Endothelial cell of umbilical vein (primary cell): ENCODE measurements around the gene KIAA2012. TPM values are rescaled to one million over a fixed set of nuclear protein-coding genes. Genes with fewer than 3 reads are reported as not detected.

ENCODE experiments used
- BruUV-seq: library from RNA; stranded (reverse); fragments of 400-500 nt; replicated peaks from 2 replicates; lab custom pipeline; 2021; lab: Mats Ljungman, UMichigan
- CTCF ChIA-PET: fragments of 300-600, 350-600 bp; sonication (Branson Sonifier 250); formaldehyde crosslinking; loops from one replicate; lab custom pipeline; 2021; ENCODE audit warnings: antibody characterized with exemption, inconsistent platforms; lab: Charles Lee
- POLR2A ChIA-PET: fragments of 300-600, 350-600 bp; sonication (Branson Sonifier 250); formaldehyde crosslinking; loops from one replicate; lab custom pipeline; 2021; ENCODE audit warnings: antibody characterized with exemption, inconsistent platforms; lab: Charles Lee
- DNase-seq: peaks from one replicate; pipeline ENCODE4 v3.0.0-alpha.2; 2011; ENCODE audit warnings: low read depth, low spot score
- FAIRE-seq: peaks from 2 replicates; lab custom pipeline; 2011; peaks lifted over from hg19 to GRCh38; lab: Jason Lieb, UNC
- H2AFZ ChIP-seq: 2 replicates; pipeline ENCODE4 v1.6.0; 2012; ENCODE audit warnings: low read depth, low read length, control low read depth, inconsistent platforms
- H3K27ac ChIP-seq: 2 replicates; pipeline ENCODE4 v1.5.1; 2011; ENCODE audit warnings: low read depth, mild to moderate bottlenecking, control low read depth, low read length, moderate library complexity; ENCODE audit not compliant: insufficient read depth
- H3K27me3 ChIP-seq, 2 experiments: 2 replicates each; pipeline versions ENCODE4 v1.6.0 to v1.6.1; 2011; ENCODE audit warnings: low read length in 2 of 2, mixed read lengths in 1 of 2; ENCODE audit not compliant: control insufficient read depth in 2 of 2, insufficient read depth in 2 of 2
- H3K36me3 ChIP-seq, 2 experiments: 2 replicates in 1 of 2; 3 replicates in 1 of 2; pipeline ENCODE4 v1.5.1; 2011; ENCODE audit warnings: low read length in 2 of 2, mild to moderate bottlenecking in 1 of 2, moderate library complexity in 1 of 2; ENCODE audit not compliant: control insufficient read depth in 2 of 2, insufficient read depth in 2 of 2; ENCODE audit errors: extremely low read depth in 1 of 2
- H3K4me1 ChIP-seq: 3 replicates; pipeline ENCODE4 v1.5.1; 2011; ENCODE audit warnings: mild to moderate bottlenecking, low read length; ENCODE audit not compliant: control insufficient read depth, insufficient read depth; ENCODE audit errors: extremely low read depth
- H3K4me2 ChIP-seq: 2 replicates; pipeline ENCODE4 v1.6.1; 2011; ENCODE audit warnings: low read length, control low read depth, mixed read lengths; ENCODE audit not compliant: insufficient read depth
- H3K4me3 ChIP-seq, 3 experiments: fragments of 200-600 bp in 1 of 3; sonication (generic), shearing (Covaris generic) in 1 of 3; replicated peaks in 1 of 3; 2 replicates each; pipeline ENCODE4 v1.5.1; 2011 to 2016; ENCODE audit warnings: control low read depth in 3 of 3, low read length in 3 of 3, mild to moderate bottlenecking in 2 of 3, inconsistent platforms in 1 of 3, low read depth in 1 of 3, moderate library complexity in 1 of 3; ENCODE audit not compliant: insufficient read depth in 1 of 3
- H3K79me2 ChIP-seq: 2 replicates; pipeline ENCODE4 v1.6.0; 2012; ENCODE audit warnings: low read length, inconsistent platforms; ENCODE audit not compliant: control insufficient read depth, insufficient read depth
- H3K9ac ChIP-seq: replicated peaks from 2 replicates; pipeline ENCODE3; 2011; ENCODE audit warnings: low read length, control low read depth; ENCODE audit not compliant: insufficient read depth; ENCODE audit errors: extremely low read depth
- H3K9me1 ChIP-seq: replicated peaks from 3 replicates; pipeline ENCODE4 v1.6.0; 2011; ENCODE audit warnings: mild to moderate bottlenecking, low read length; ENCODE audit not compliant: control insufficient read depth, insufficient read depth; ENCODE audit errors: extremely low read depth
- H3K9me3 ChIP-seq: replicated peaks from 2 replicates; pipeline ENCODE4 v1.5.1; 2012; ENCODE audit warnings: low read length, inconsistent platforms; ENCODE audit not compliant: control insufficient read depth, insufficient read depth
- H4K20me1 ChIP-seq: replicated peaks from 2 replicates; pipeline ENCODE3; 2011; ENCODE audit warnings: mild to moderate bottlenecking, low read length; ENCODE audit not compliant: control insufficient read depth, insufficient read depth; ENCODE audit errors: extremely low read depth
- CTCF ChIP-seq, 2 donors: IDR thresholded peaks; 1 replicate in 1 of 2; 2 replicates in 1 of 2; pipeline ENCODE4 v1.5.1; 2011; ENCODE audit warnings: low read length in 2 of 2, mild to moderate bottlenecking in 2 of 2, moderate library complexity in 2 of 2, control low read depth in 1 of 2, inconsistent platforms in 1 of 2, low read depth in 1 of 2; ENCODE audit not compliant: insufficient read depth in 1 of 2; ENCODE audit errors: extremely low read depth in 1 of 2
- EZH2 ChIP-seq: IDR thresholded peaks from 2 replicates; pipeline ENCODE4 v1.6.1; 2012; ENCODE audit warnings: borderline replicate concordance, low read depth, mild to moderate bottlenecking, moderate library complexity, low read length, inconsistent platforms; ENCODE audit not compliant: severe bottlenecking
- FOS ChIP-seq: IDR thresholded peaks from 2 replicates; pipeline ENCODE4 v1.6.1; 2011; ENCODE audit warnings: mild to moderate bottlenecking, low read length, moderate library complexity, borderline replicate concordance; ENCODE audit not compliant: insufficient read depth
- GATA2 ChIP-seq: IDR thresholded peaks from 2 replicates; pipeline ENCODE4 v1.7.0; 2011; ENCODE audit warnings: low read depth, mild to moderate bottlenecking, moderate library complexity, mixed read lengths, low read length; ENCODE audit not compliant: insufficient read length, insufficient read depth
- JUN ChIP-seq: IDR thresholded peaks from 2 replicates; pipeline ENCODE4 v1.6.1; 2011; ENCODE audit warnings: borderline replicate concordance, low read depth; ENCODE audit not compliant: insufficient read length, insufficient read depth
- MAX ChIP-seq: IDR thresholded peaks from 2 replicates; pipeline ENCODE4 v1.6.1; 2011; ENCODE audit not compliant: insufficient read depth, insufficient read length
- MYC ChIP-seq: IDR thresholded peaks from one replicate; pipeline ENCODE4 v1.6.1; 2011; ENCODE audit warnings: mild to moderate bottlenecking, low read depth, low read length
- POLR2A ChIP-seq: IDR thresholded peaks from 2 replicates; pipeline ENCODE4 v1.6.1; 2012; ENCODE audit warnings: low read depth, mild to moderate bottlenecking, control low read depth, low read length
- POLR2AphosphoS5 ChIP-seq: IDR thresholded peaks from 2 replicates; pipeline ENCODE4 v1.6.1; 2012; ENCODE audit warnings: low read depth, mild to moderate bottlenecking, control low read depth, low read length, moderate library complexity; ENCODE audit not compliant: insufficient read depth
- dilution Hi-C: fragments of 300-500 bp; cut with MboI; formaldehyde crosslinking; loops from one replicate; pipeline ENCODE4 v1.15.0; 2019; ENCODE audit warnings: low sequenced_read_pairs; ENCODE audit not compliant: extremely low pct_ligation_motif_present
- intact Hi-C: fragments of 100-400 bp; cut with micrococcal nuclease; formaldehyde crosslinking; loops from one replicate; pipeline ENCODE4 v1.10.0; 2022
- polyA plus RNA-seq, 4 experiments: library from polyadenylated mRNA; depleted of rRNA in 3 of 4; stranded (reverse) in 3 of 4; unstranded in 1 of 4; fragments of >200 nt; gene quantifications; 2 replicates each; pipeline versions ENCODE4 v1.2.1 to v1.2.3, GENCODE V29; 2011 to 2012; ENCODE audit warnings: missing spikeins in 1 of 4
- total RNA-seq: library from RNA; stranded (reverse); gene quantifications from 2 replicates; pipeline ENCODE4 v1.2.3, GENCODE V29; 2021

The KIAA2012 gene
- total and polyA plus RNA-seq, 2 donors (not counting 3 experiments of a cell fraction or from before 2014, with no cell fraction given), result not detected

GRCh38 chr2:202193881-202194353, 120.9 kb downstream of the KIAA2012 start:
- ChIA-PET POLR2A (no interaction called here), CTCF (interaction anchor here (2.0 kb wide), 1 partner anchor 16 kb away, joined by 4 read pairs; no protein-coding TSS in a partner anchor)
- Histone ChIP-seq H4K20me1 (no peaks in the 10 kb centered on the region), H3K9me1 (no peaks in the 10 kb centered on the region), H3K79me2 (no peaks in the 10 kb centered on the region), H3K4me2 (no peak overlapping the region), H3K27ac (no peak overlapping the region), H3K36me3 (no peaks in the 10 kb centered on the region), H3K27me3 (peaks cover 0 to 2% of the 10 kb centered on the region in 2 experiments), H3K9ac (no peak overlapping the region), H3K4me3 (no peak overlapping the region), H2AFZ (no peak overlapping the region), H3K9me3 (no peaks in the 10 kb centered on the region), H3K4me1 (no peaks in the 10 kb centered on the region)
- no TSS peak for BruUV-seq
- no peak for TF ChIP-seq FOS
- TF ChIP-seq POLR2AphosphoS5, result no peak
- no peak for TF ChIP-seq JUN
- no peak for TF ChIP-seq GATA2
- no peak for TF ChIP-seq MYC
- TF ChIP-seq MAX, result no peak
- no peak for TF ChIP-seq CTCF (IDR thresholded peaks at IDR 0.05; ENCODE audit: extremely low read depth in 1 of 2, insufficient read depth in 1 of 2, low read depth in 1 of 2, low read length in 2 of 2)
- TF ChIP-seq EZH2, result no peak
- no peak for TF ChIP-seq POLR2A
- dilution Hi-C loops, result no loop called here
- no peak for FAIRE-seq
- DNase-seq, result no peak
- intact Hi-C loops, result no loop called here
